ENCODE data around the gene ATP8B4. TPM values are rescaled to one million over a fixed set of nuclear protein-coding genes. Genes with fewer than 3 reads are reported as not detected.
"Not testable (repeated sequence)": the region's sequence is repeated elsewhere in the genome, so short reads cannot be mapped to it uniquely, and the experiment has no call there.

Gene ATP8B4
- polyA plus RNA-seq, 3 donors, result 6.1 to 9.6 (median 6.8) TPM

DNA sequence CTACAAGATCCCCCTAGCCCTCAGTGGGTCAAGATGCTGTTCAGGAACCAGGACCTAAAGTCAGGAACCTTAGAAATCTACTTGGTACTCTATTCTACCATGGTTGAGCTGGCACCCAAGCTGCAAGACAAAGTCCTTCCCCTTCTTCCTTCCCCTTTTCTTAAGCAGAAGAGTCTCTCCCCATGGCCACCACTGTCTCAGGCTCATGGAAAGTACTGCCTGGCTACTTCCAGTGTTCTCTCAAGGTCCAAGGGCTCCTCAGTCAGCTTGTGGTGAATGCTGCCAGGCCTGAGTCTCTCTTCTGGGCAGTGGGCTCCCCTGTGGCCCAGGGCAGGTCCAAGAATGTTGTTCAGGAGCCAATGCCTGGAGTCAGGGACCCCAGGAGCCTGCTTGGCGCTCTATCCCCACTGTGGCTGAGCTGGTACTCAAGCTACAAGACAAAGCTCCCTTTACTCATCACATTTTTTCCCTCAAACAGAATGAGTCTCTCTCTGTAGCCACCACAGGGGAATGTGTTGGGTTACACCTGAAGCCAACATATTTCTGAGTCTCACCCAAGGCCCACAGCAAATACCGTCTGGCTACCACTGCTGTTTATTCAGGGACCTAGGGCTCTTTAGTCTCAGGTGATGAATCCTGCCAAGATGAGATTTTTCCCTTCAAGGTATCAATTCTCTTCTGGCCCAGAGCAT, 44.8 kb upstream of the ATP8B4 start:
- no peaks in the 10 kb centered on the region for H3K36me3 Mint-ChIP-seq
- Histone ChIP-seq H3K79me2 (ENCODE audit: insufficient read depth, low read length) (no peaks in the 10 kb centered on the region), H3K4me1 (ENCODE audit: control insufficient read depth in 1 of 2, insufficient read depth in 2 of 2, low read length in 2 of 2) (peaks cover 7 to 13% of the 10 kb centered on the region in 2 donors)

DNA sequence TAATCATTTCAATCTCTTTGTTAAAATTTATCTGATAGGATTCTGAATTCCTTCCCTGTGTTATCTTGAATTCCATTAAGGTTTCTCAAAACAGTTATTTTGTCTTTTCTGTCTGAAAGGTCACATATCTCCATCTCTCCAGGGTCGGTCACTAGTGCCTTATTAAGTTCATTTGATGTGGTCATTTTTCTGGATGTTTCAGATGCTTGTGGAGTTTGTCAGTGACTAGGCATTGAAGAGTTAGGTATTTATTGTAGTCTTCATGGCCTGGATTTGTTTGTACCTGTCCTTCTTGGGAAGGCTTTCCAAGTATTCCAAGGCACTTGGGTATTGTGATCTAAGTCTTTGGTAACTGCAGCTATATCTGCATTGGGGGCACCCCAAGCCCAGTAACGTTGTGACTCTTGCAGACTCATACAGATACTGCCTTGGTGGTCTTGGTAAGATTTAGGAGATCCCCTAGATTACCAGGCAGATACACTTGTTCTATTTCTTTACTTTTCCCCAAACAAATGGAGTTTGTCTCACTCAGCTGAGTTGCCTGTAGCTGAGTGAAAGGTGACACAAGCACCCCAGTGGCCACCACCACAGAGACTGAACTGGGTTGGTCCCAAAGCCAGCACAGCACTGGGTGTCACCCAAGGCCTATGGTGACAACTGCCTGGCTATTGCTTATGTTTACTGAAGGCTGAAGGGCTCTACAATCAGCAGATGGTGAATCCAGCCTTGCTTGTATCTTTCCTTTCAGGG, 44.1 kb upstream of the ATP8B4 start:
- TF ChIP-seq, protein P1, sequence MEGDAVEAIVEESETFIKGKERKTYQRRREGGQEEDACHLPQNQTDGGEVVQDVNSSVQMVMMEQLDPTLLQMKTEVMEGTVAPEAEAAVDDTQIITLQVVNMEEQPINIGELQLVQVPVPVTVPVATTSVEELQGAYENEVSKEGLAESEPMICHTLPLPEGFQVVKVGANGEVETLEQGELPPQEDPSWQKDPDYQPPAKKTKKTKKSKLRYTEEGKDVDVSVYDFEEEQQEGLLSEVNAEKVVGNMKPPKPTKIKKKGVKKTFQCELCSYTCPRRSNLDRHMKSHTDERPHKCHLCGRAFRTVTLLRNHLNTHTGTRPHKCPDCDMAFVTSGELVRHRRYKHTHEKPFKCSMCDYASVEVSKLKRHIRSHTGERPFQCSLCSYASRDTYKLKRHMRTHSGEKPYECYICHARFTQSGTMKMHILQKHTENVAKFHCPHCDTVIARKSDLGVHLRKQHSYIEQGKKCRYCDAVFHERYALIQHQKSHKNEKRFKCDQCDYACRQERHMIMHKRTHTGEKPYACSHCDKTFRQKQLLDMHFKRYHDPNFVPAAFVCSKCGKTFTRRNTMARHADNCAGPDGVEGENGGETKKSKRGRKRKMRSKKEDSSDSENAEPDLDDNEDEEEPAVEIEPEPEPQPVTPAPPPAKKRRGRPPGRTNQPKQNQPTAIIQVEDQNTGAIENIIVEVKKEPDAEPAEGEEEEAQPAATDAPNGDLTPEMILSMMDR (IDR thresholded peaks at IDR 0.05), result no peak
- Histone ChIP-seq H2AFZ (ENCODE audit: insufficient read depth, low read depth, low read length, poor library complexity, severe bottlenecking) (no peak overlapping the region), H3K79me2 (ENCODE audit: insufficient read depth, low read length) (no peaks in the 10 kb centered on the region), H3K27ac (ENCODE audit: low read depth in 1 of 2, low read length in 2 of 2) (no peak overlapping the region), H3K4me2 (replicated peaks; ENCODE audit: extremely low read depth, low read length, poor library complexity, severe bottlenecking) (no peak overlapping the region), H3K9me3 (replicated peaks in 1 of 2; ENCODE audit: control insufficient read depth in 1 of 2, insufficient read depth in 1 of 2, low read length in 2 of 2) (no peaks in the 10 kb centered on the region), H3K4me3 (replicated peaks in 1 of 3; ENCODE audit: low read depth in 2 of 3, low read length in 3 of 3) (no peak overlapping the region), H3K27me3 (ENCODE audit: control insufficient read depth in 2 of 2, insufficient read depth in 2 of 2, low read length in 2 of 2) (no peaks in the 10 kb centered on the region), H4K20me1 (ENCODE audit: insufficient read depth, low read length) (no peaks in the 10 kb centered on the region), H3K4me1 (ENCODE audit: control insufficient read depth in 1 of 2, insufficient read depth in 2 of 2, low read length in 2 of 2) (peaks cover 7 to 13% of the 10 kb centered on the region in 2 donors), H3K9ac (ENCODE audit: insufficient read depth, low read length, poor library complexity, severe bottlenecking) (no peak overlapping the region), H3K36me3 (replicated peaks in 1 of 2; ENCODE audit: control insufficient read depth in 1 of 2, insufficient read depth in 2 of 2, low read length in 2 of 2) (no peaks in the 10 kb centered on the region)
- H3K27ac Mint-ChIP-seq, result peak overlapping the region in 1 of 7 donors; percentile 10
- no peaks in the 10 kb centered on the region for H3K36me3 Mint-ChIP-seq
- H3K4me3 Mint-ChIP-seq, result no peak overlapping the region
- no peaks in the 10 kb centered on the region for H3K27me3 Mint-ChIP-seq (ENCODE audit: low read depth in 3 of 3)
- peaks cover 0 to 9% (median 3%) of the 10 kb centered on the region in 7 donors for H3K9me3 Mint-ChIP-seq
- no peak for DNase-seq
- intact Hi-C loops (cut with micrococcal nuclease), result no loop called here
- peaks cover 24% of the 10 kb centered on the region for H3K4me1 Mint-ChIP-seq
- no CpG with 5 or more reads among the region's 2 CpGs for WGBS (ENCODE audit: insufficient coverage)

More for the DNA sequence above, 44.8 kb upstream of the ATP8B4 start:
- Histone ChIP-seq H3K9ac (ENCODE audit: insufficient read depth, low read length, poor library complexity, severe bottlenecking) (no peak overlapping the region), H3K4me3 (replicated peaks in 1 of 3; ENCODE audit: low read depth in 2 of 3, low read length in 3 of 3) (no peak overlapping the region), H4K20me1 (ENCODE audit: insufficient read depth, low read length) (no peaks in the 10 kb centered on the region), H3K4me2 (replicated peaks; ENCODE audit: extremely low read depth, low read length, poor library complexity, severe bottlenecking) (no peak overlapping the region), H3K27ac (ENCODE audit: low read depth in 1 of 2, low read length in 2 of 2) (no peak overlapping the region), H3K27me3 (ENCODE audit: control insufficient read depth in 2 of 2, insufficient read depth in 2 of 2, low read length in 2 of 2) (no peaks in the 10 kb centered on the region), H3K9me3 (replicated peaks in 1 of 2; ENCODE audit: control insufficient read depth in 1 of 2, insufficient read depth in 1 of 2, low read length in 2 of 2) (no peaks in the 10 kb centered on the region), H2AFZ (ENCODE audit: insufficient read depth, low read depth, low read length, poor library complexity, severe bottlenecking) (no peak overlapping the region), H3K36me3 (replicated peaks in 1 of 2; ENCODE audit: control insufficient read depth in 1 of 2, insufficient read depth in 2 of 2, low read length in 2 of 2) (no peaks in the 10 kb centered on the region)
- H3K4me3 Mint-ChIP-seq, result no peak overlapping the region
- 100% methylated on average over 1 of the region's 2 CpGs for WGBS (ENCODE audit: insufficient coverage)
- peak; percentile 32 to 46 (median 44) for DNase-seq
- TF ChIP-seq, protein P1 (IDR thresholded peaks at IDR 0.05), result no peak
- no peaks in the 10 kb centered on the region for H3K27me3 Mint-ChIP-seq (ENCODE audit: low read depth in 3 of 3)
- H3K4me1 Mint-ChIP-seq, result peaks cover 24% of the 10 kb centered on the region
- peak overlapping the region in 6 of 7 donors; percentile 10 to 83 (median 29) for H3K27ac Mint-ChIP-seq
- intact Hi-C loops (cut with micrococcal nuclease), result no loop called here
- peaks cover 0 to 6% (median 0%) of the 10 kb centered on the region in 7 donors for H3K9me3 Mint-ChIP-seq

- intact Hi-C loops (cut with micrococcal nuclease); H3K4me1 Mint-ChIP-seq; H3K36me3 ChIP-seq (replicated peaks in 1 of 2; ENCODE audit: control insufficient read depth in 1 of 2, insufficient read depth in 2 of 2, low read length in 2 of 2); H3K4me3 ChIP-seq (replicated peaks in 1 of 3; ENCODE audit: low read depth in 2 of 3, low read length in 3 of 3); H3K36me3 Mint-ChIP-seq; H3K4me2 ChIP-seq (replicated peaks; ENCODE audit: extremely low read depth, low read length, poor library complexity, severe bottlenecking); H3K27ac Mint-ChIP-seq; H3K27me3 Mint-ChIP-seq (ENCODE audit: low read depth in 3 of 3); H3K9ac ChIP-seq (ENCODE audit: insufficient read depth, low read length, poor library complexity, severe bottlenecking); DNase-seq; H3K27ac ChIP-seq (ENCODE audit: low read depth in 1 of 2, low read length in 2 of 2); H3K79me2 ChIP-seq (ENCODE audit: insufficient read depth, low read length); H3K4me3 Mint-ChIP-seq; H3K9me3 ChIP-seq (replicated peaks in 1 of 2; ENCODE audit: control insufficient read depth in 1 of 2, insufficient read depth in 1 of 2, low read length in 2 of 2); H3K4me1 ChIP-seq (ENCODE audit: control insufficient read depth in 1 of 2, insufficient read depth in 2 of 2, low read length in 2 of 2); H4K20me1 ChIP-seq (ENCODE audit: insufficient read depth, low read length); H2AFZ ChIP-seq (ENCODE audit: insufficient read depth, low read depth, low read length, poor library complexity, severe bottlenecking); H3K27me3 ChIP-seq (ENCODE audit: control insufficient read depth in 2 of 2, insufficient read depth in 2 of 2, low read length in 2 of 2): not testable (repeated sequence)
- 100% methylated on average over 10 of the region's 28 CpGs for WGBS (ENCODE audit: insufficient coverage)
- H3K9me3 Mint-ChIP-seq, result peaks cover 6 to 17% (median 14%) of the 10 kb centered on the region in 7 donors
Measured at GRCh38 chr15:50158236-50158635, 39.2 kb upstream of the ATP8B4 start.

Data from CD14-positive monocyte (primary cell).